ENCODE measurements around the gene CPTP.

Gene CPTP

DNA sequence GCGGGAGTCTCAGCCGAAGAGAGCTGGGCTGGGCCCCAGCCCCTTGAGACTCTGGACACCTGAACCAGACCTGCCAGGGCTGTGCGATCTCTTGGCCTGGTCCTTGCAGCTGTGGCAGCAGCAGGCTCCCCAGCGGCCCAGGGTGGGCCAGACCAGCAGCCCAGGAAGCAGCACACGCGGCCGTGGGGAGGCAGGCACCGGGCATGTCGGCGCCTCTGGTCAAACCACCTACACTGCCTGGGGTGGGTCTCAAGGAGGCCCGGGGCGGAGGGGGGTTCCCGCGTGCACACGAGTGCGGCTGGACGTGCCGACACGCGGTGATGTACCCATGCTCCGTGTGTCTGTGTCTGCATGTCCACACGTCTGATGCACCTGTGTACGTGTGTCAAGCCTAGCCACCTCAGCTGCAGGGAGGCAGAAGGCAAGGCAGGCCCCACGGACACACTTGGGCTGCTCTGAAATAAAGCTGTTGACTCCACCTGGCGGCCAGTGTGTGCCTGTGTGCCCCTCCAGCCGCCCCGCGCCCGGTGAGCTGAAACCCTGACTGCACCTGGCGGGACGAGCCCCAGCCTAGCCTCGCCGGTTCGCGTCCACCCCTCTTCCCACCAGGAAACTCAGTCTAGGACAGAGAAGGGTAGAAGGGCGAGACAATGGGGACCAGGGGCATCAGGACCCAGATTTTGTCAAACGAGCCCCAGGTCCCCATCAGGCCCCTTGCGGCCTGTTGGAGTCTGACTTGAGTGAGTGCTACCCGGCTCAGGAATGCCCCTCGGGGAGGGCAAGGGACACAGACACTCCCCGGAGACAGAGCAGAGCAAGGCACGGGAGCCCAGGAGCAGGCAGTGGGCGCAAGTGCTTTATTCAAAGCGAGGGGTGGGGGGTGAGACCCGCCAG is 32.8 kb upstream of the CPTP start:
- DNase-seq: peak in 11 of 56 donors; percentile 11 to 50 (median 37)

- DNase-seq: no peak
Measured at GRCh38 chr1:1292442-1292779, 32.2 kb upstream of the CPTP start.

DNA sequence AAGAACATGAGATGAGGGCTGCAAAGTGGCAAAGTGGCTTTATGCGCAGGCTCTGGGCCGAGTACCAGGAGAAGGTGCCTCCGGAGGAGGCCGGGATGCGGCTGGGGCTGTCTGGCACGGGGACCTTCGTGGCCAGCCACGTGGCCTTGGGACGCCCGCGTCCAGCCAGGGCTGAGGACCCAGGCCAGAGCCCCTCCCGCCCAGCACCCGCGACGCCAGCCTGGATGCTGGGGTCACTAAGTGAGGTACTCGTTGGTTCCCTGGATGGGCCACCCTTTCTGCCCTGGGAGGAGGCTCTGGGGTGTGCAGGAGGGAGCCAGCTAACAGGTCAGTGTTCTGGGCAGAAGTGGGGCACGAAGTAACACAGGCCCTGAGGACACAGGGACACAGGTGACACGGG is 31.8 kb upstream of the CPTP start:
- no peak for DNase-seq

GRCh38 chr1:1293263-1294249 is 31.0 kb upstream of the CPTP start:
- no peak for DNase-seq

GRCh38 chr1:1294250-1294890 is 30.2 kb upstream of the CPTP start:
- no peak for DNase-seq

GRCh38 chr1:1295154-1295923 is 29.3 kb upstream of the CPTP start:
- no peak for DNase-seq

- no peak for DNase-seq
Measured at GRCh38 chr1:1296070-1297061, 28.2 kb upstream of the CPTP start.

DNA sequence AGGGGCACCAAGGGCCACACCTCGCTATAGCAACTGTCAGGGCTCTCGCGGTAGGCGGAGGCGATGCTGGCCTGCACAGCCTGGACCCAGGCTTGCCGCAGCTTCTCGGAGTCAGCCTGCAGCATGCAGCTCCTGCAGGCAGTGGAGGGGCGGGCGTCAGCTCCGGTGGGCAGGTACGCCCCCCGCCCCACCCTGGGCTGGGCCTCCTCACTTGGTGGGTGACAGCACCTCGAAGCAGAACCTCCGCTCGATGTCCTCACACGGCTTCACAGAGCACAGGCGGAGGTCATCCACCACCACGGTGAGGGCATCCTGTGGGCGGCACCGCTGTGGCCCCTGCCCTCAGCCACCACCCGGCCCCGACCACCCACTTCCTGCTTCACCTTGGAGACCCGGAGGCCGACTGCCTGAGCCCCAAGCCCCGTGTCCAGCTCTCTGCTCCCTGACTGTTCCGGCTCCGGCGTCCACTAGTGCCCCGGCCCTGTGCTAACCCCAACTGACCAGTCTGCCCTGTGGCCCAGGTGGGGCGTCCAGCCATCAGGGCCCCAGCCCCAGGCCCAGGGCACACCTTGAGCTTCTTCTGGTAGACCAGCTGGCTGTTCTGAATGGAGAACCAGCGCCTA is 26.7 kb upstream of the CPTP start:
- DNase-seq: no peak

GRCh38 chr1:1298861-1299685 is 25.5 kb upstream of the CPTP start:
- peak in 55 of 56 donors; percentile 27 to 99 (median 89) for DNase-seq

DNA sequence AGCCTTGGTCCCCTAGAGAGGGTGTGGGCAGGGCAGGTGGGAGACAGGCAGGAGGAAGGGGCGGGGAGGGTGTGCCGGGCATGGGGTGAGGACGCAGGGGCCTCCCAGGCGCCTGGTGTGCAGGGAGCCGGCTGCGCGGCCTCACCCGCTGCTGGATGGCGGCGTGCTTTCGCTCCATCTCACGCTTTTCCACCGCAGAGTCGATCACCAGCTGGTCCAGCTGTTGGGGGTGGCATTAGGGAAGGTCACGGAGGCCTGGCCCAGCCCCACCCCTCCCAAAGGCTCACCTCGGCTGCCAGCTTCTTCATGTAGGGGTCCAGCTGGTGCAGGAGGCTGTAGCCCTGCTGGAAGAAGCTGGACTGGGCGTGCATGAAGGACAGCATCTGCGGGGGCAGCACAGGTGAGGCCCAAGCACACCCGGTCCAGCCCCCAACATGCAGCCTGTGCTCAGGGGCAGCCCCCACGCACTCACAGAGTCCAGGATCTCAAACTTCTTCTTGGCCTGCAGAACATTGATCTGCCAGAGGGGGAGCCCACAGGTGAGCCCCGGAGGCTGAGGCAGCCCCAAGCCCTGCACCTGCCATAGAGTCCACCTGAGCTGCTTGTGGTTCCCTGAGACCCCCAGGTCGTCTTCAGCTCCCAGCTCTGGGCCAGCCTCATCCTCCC is 24.8 kb upstream of the CPTP start:
- no peak for DNase-seq

GRCh38 chr1:1300352-1300739 is 24.3 kb upstream of the CPTP start:
- no peak for DNase-seq

DNA sequence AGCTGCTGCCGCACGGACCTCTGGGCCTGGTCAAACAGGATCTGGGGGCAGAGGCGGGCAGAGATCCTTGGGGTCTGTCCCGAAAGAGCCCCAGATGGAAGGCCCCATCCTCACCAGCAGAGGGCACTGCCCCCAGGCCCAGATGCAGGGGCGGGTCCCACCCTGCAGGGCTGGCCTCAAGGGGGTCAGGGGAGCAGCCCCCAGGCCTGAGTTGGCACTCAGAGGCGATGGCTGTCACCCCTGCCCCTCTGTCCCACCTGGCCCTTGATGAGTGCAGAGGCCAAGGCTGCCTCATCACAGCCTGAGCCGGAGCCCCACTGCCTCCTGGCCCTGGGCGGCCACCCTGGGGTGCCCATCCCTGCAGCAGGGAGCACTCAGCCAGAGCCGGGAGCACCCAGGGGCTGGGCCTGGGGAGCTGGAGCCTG is 22.6 kb upstream of the CPTP start:
- DNase-seq: no peak

- DNase-seq: peak in 3 of 56 donors; percentile 26 to 51 (median 38)
Measured at GRCh38 chr1:1302951-1303509, 21.6 kb upstream of the CPTP start.

- peak in 1 of 56 donors; percentile 46 for DNase-seq
Measured at GRCh38 chr1:1303736-1304135, 20.9 kb upstream of the CPTP start.

GRCh38 chr1:1304331-1305299 is 20.0 kb upstream of the CPTP start:
- peak; percentile 51 to 97 (median 88) for DNase-seq
